HEK293T (cell line): ENCODE data around the gene SNAPC5.

Experiments used
- CTCF ChIA-PET: fragments of 350-600 bp; formaldehyde crosslinking; extraction: SDS; loops from one replicate; lab custom pipeline; 2021; ENCODE audit warnings: antibody characterized with exemption, inconsistent platforms; lab: Yijun Ruan, JAX
- POLR2A ChIA-PET: fragments of 350-600 bp; formaldehyde crosslinking; extraction: SDS; loops from one replicate; lab custom pipeline; 2020; ENCODE audit warnings: antibody characterized with exemption, inconsistent platforms; lab: Yijun Ruan, JAX
- DNase-seq: peaks from one replicate; pipeline ENCODE4 v3.0.0; 2012; ENCODE audit warnings: mixed read lengths; ENCODE audit errors: extremely low spot score
- ARNT ChIP-seq: fragments of 450-650 bp; IDR thresholded peaks from 2 replicates; pipeline ENCODE4 v1.6.1; 2017; ENCODE audit warnings: mild to moderate bottlenecking
- BHLHE40 ChIP-seq: fragments of 450-650 bp; IDR thresholded peaks from 2 replicates; pipeline ENCODE4 v1.6.1; 2016; ENCODE audit warnings: mild to moderate bottlenecking, moderate library complexity, borderline replicate concordance
- CTBP1 ChIP-seq: fragments of 450-650 bp; IDR thresholded peaks from 2 replicates; pipeline ENCODE4 v1.6.1; 2016; ENCODE audit warnings: borderline replicate concordance
- ELF4 ChIP-seq: fragments of 450-650 bp; IDR thresholded peaks from 2 replicates; pipeline ENCODE4 v1.6.1; 2017; ENCODE audit warnings: antibody characterized with exemption
- FOXA1 ChIP-seq: fragments of 450-650 bp; IDR thresholded peaks from 2 replicates; pipeline ENCODE4 v1.6.1; 2016; ENCODE audit warnings: mild to moderate bottlenecking
- FOXK2 ChIP-seq: fragments of 450-650 bp; IDR thresholded peaks from 2 replicates; pipeline ENCODE4 v1.6.1; 2016; ENCODE audit warnings: mild to moderate bottlenecking
- FOXM1 ChIP-seq: fragments of 450-650 bp; IDR thresholded peaks from 2 replicates; pipeline ENCODE4 v1.6.1; 2017; ENCODE audit warnings: mild to moderate bottlenecking, borderline replicate concordance
- HDGF ChIP-seq: fragments of 450-650 bp; IDR thresholded peaks from 2 replicates; pipeline ENCODE4 v1.6.1; 2017; ENCODE audit warnings: antibody characterized with exemption, borderline replicate concordance
- L3MBTL2 ChIP-seq: fragments of 450-650 bp; conservative IDR thresholded peaks from 2 replicates; pipeline ENCODE4 v1.6.1; 2016; ENCODE audit warnings: mild to moderate bottlenecking
- LEF1 ChIP-seq: fragments of 450-650 bp; IDR thresholded peaks from 2 replicates; pipeline ENCODE4 v1.6.1; 2017; ENCODE audit warnings: mild to moderate bottlenecking, borderline replicate concordance
- NFRKB ChIP-seq: fragments of 450-650 bp; IDR thresholded peaks from 2 replicates; pipeline ENCODE4 v1.6.1; 2016; ENCODE audit warnings: mild to moderate bottlenecking, moderate library complexity
- PKNOX1 ChIP-seq: fragments of 450-650 bp; IDR thresholded peaks from 2 replicates; pipeline ENCODE4 v1.6.1; 2016
- SP1 ChIP-seq: fragments of 450-650 bp; IDR thresholded peaks from 2 replicates; pipeline ENCODE4 v1.6.1; 2017
- SUZ12 ChIP-seq: fragments of 450-650 bp; IDR thresholded peaks from 2 replicates; pipeline ENCODE4 v1.6.1; 2016; ENCODE audit warnings: mild to moderate bottlenecking
- TARDBP ChIP-seq: fragments of 450-650 bp; IDR thresholded peaks from 2 replicates; pipeline ENCODE4 v1.6.1; 2016
- ZNF384 ChIP-seq: fragments of 450-650 bp; IDR thresholded peaks from 2 replicates; pipeline ENCODE4 v1.6.1; 2016

The SNAPC5 gene

GRCh38 chr15:66496951-66497501 is 536 bp downstream of the SNAPC5 start:
- TF ChIP-seq ZNF384 (no peak), ELF4 (no peak), ARNT (no peak), HDGF (no peak), LEF1 (no peak), FOXK2 (no peak), NFRKB (no peak), L3MBTL2 (no peak), SP1 (no peak), FOXA1 (no peak), SUZ12 (no peak), FOXM1 (no peak), PKNOX1 (no peak)
- CTCF ChIA-PET: interaction anchor here (0.6 to 2.5 kb wide), 8 partner anchors 9 to 226 kb away, joined by 3 to 12 read pairs (median 6); no protein-coding TSS in a partner anchor
- POLR2A ChIA-PET: interaction anchor here (0.9 to 5.5 kb wide), 6 partner anchors 18 to 141 kb away, joined by 3 to 35 read pairs (median 4); partner anchors contain the start of genes MAP2K1 and TIPIN
- no peak for DNase-seq

DNA sequence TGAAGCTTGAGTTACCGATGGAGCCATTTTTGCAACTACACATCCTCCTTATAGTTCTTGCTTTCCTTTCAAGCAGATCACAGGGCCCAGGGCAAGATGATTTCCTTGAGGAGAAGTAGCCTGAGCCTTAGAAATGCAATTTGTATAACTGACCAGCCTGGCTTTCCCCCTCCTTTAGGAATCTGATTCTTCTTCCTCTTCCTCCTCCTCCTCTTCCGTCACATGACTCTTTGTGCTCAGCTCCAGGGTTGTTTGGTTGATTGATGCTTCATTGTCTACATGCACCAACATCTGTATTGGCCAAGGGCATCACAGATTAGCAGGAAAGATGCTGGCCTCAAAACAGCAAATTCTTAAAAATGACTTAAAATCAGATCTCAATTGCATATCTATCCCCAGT is 3.3 kb downstream of the SNAPC5 start:
- no peak for DNase-seq
- TF ChIP-seq L3MBTL2 (no peak), SP1 (no peak), TARDBP (no peak), FOXM1 (no peak), PKNOX1 (no peak), HDGF (no peak), FOXA1 (no peak), LEF1 (no peak), ZNF384 (no peak), ELF4 (no peak), NFRKB (no peak), BHLHE40 (no peak), ARNT (no peak)
- ChIA-PET POLR2A (interaction anchor here (1.8 kb wide), 1 partner anchor 10 kb away, joined by 4 read pairs; no protein-coding TSS in a partner anchor), CTCF (no interaction called here)

- DNase-seq: no peak
- POLR2A ChIA-PET: interaction anchor here (1.1 to 1.4 kb wide), 2 partner anchors 13 to 21 kb away, joined by 5 to 6 read pairs; partner anchors contain the start of genes RPL4 and ZWILCH
- CTCF ChIA-PET: no interaction called here
- TF ChIP-seq NFRKB (no peak), HDGF (no peak), PKNOX1 (no peak), FOXM1 (no peak), FOXK2 (no peak)
These were observed 5.7 kb downstream of the SNAPC5 start for GRCh38 chr15:66491846-66492245.

DNA sequence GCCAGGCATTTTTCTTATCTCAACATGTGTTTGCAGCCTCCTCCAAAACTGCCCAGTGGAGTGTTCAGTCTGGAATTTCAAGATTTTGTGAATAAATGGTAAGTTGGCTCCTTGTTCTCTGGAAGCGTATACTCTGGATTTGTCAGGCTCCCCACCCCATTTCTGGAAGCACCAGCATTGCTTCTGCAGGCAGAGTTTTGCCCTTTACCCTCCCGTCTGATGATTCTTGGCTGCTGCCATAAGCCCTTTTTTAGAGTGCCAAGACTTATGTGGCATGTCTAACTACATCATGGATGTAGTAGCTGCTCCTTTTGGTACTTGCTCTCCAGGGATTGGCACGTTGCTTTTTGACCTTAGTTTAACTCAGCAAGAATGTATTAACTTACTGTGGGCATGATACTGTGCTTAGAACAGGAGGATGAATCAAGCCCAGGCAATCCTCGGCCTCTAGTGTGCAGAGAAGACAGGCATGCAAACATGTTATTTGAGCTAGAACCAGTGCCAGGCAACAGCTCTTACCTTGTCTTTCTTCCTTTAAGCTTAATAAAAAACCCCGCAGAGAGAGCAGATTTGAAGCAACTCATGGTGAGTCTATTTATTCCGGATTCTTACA is 8.3 kb downstream of the SNAPC5 start:
- TF ChIP-seq ARNT (no peak), FOXM1 (no peak), NFRKB (no peak), HDGF (no peak), FOXK2 (no peak), LEF1 (no peak), ZNF384 (no peak), PKNOX1 (no peak), SUZ12 (no peak), SP1 (no peak), BHLHE40 (no peak), ELF4 (no peak), CTBP1 (no peak), TARDBP (no peak), FOXA1 (no peak), L3MBTL2 (no peak)
- ChIA-PET CTCF (interaction anchor here (1.0 to 1.2 kb wide), 2 partner anchors 9 to 10 kb away, joined by 3 read pairs; partner anchors contain the start of gene SNAPC5), POLR2A (interaction anchor here (1.0 kb wide), 1 partner anchor 102 kb away, joined by 4 read pairs; no protein-coding TSS in a partner anchor)
- no peak for DNase-seq

GRCh38 chr15:66488525-66488924 is 9.0 kb downstream of the SNAPC5 start:
- ChIA-PET POLR2A (interaction anchor here (1.6 kb wide), 1 partner anchor 9 kb away, joined by 4 read pairs; no protein-coding TSS in a partner anchor), CTCF (interaction anchor here (1.6 kb wide), 1 partner anchor 9 kb away, joined by 6 read pairs; the partner anchor contains the start of gene SNAPC5)
- no peak for DNase-seq
- TF ChIP-seq ELF4 (no peak), FOXA1 (no peak), BHLHE40 (no peak), PKNOX1 (no peak), SUZ12 (no peak), CTBP1 (no peak), LEF1 (no peak), L3MBTL2 (no peak)
